Fibroblast of lung (primary cell): ENCODE measurements around the gene SLC51B. TPM values are rescaled to one million over a fixed set of nuclear protein-coding genes. Genes with fewer than 3 reads are reported as not detected.

Experiments used
- DNase-seq, 2 donors: peaks; one replicate each; pipeline versions ENCODE4 v3.0.0 to v3.0.0-alpha.2; 2010; ENCODE audit warnings: low read depth in 2 of 2
- H2AFZ ChIP-seq: 2 replicates; pipeline ENCODE4 v1.5.1; 2012; ENCODE audit warnings: low read length, control low read depth, inconsistent platforms
- H3K27ac ChIP-seq: 2 replicates; pipeline ENCODE4 v1.5.1; 2011; ENCODE audit warnings: low read length, control low read depth; ENCODE audit not compliant: insufficient read depth
- H3K27me3 ChIP-seq: 2 replicates; pipeline ENCODE4 v1.5.1; 2011; ENCODE audit warnings: mild to moderate bottlenecking, low read length; ENCODE audit not compliant: control insufficient read depth, insufficient read depth
- H3K36me3 ChIP-seq: 2 replicates; pipeline ENCODE4 v1.5.1; 2011; ENCODE audit warnings: low read length; ENCODE audit not compliant: control insufficient read depth, insufficient read depth
- H3K4me1 ChIP-seq: 2 replicates; pipeline ENCODE4 v1.5.1; 2011; ENCODE audit warnings: low read length; ENCODE audit not compliant: control insufficient read depth, insufficient read depth; ENCODE audit errors: extremely low read depth
- H3K4me2 ChIP-seq: 2 replicates; pipeline ENCODE4 v1.5.1; 2011; ENCODE audit warnings: low read length, control low read depth; ENCODE audit not compliant: insufficient read depth; ENCODE audit errors: extremely low read depth
- H3K4me3 ChIP-seq, 4 experiments: fragments of 200-600 bp in 1 of 4; sonication (generic) in 1 of 4; replicated peaks in 1 of 4; 2 replicates each; pipeline ENCODE4 v1.5.1; 2011 to 2016; ENCODE audit warnings: low read length in 4 of 4, low read depth in 3 of 4, mild to moderate bottlenecking in 3 of 4, control low read depth in 2 of 4, inconsistent platforms in 1 of 4, mixed read lengths in 1 of 4; ENCODE audit not compliant: insufficient read depth in 1 of 4; ENCODE audit errors: control extremely low read depth in 1 of 4
- H3K79me2 ChIP-seq: 2 replicates; pipeline ENCODE4 v1.5.1; 2012; ENCODE audit warnings: mild to moderate bottlenecking, low read length, inconsistent platforms; ENCODE audit not compliant: control insufficient read depth, insufficient read depth
- H3K9ac ChIP-seq: 2 replicates; pipeline ENCODE4 v1.5.1; 2011; ENCODE audit warnings: mild to moderate bottlenecking, low read length, control low read depth; ENCODE audit not compliant: insufficient read depth
- H3K9me3 ChIP-seq: 2 replicates; pipeline ENCODE4 v1.5.1; 2012; ENCODE audit warnings: low read depth, low read length; ENCODE audit not compliant: control insufficient read depth, insufficient read depth
- H4K20me1 ChIP-seq: 2 replicates; pipeline ENCODE4 v1.5.1; 2011; ENCODE audit warnings: low read length; ENCODE audit not compliant: control insufficient read depth, insufficient read depth; ENCODE audit errors: extremely low read depth
- EZH2 ChIP-seq: IDR thresholded peaks from 2 replicates; pipeline ENCODE4 v1.5.1; 2012; ENCODE audit warnings: low read length, control low read depth, mild to moderate bottlenecking; ENCODE audit errors: missing control alignments
- polyA plus RNA-seq, 2 donors: library from polyadenylated mRNA; depleted of rRNA in 1 of 2; stranded (reverse) in 1 of 2; unstranded in 1 of 2; fragments of >200 nt; gene quantifications; 2 replicates each; pipeline ENCODE4 v1.2.1, GENCODE V29; 2011 to 2012; ENCODE audit warnings: missing spikeins in 1 of 2
- total RNA-seq: library from RNA; depleted of rRNA; stranded (reverse); fragments of >200 nt; gene quantifications from 2 replicates; pipeline ENCODE4 v1.2.1, GENCODE V29; 2014
- TF ChIP-seq, protein P1 (sequence below), 2 donors: IDR thresholded peaks in 1 of 2; conservative IDR thresholded peaks in 1 of 2; 1 replicate in 1 of 2; 2 replicates in 1 of 2; pipeline ENCODE4 v1.5.1; 2011 to 2012; ENCODE audit warnings: low read length in 2 of 2, control low read depth in 1 of 2, inconsistent platforms in 1 of 2, low read depth in 1 of 2, mild to moderate bottlenecking in 1 of 2

Gene SLC51B
- total and polyA plus RNA-seq, 2 donors (not counting 1 experiment from before 2014, with no cell fraction given): 0.66 to 0.98 TPM

DNA sequence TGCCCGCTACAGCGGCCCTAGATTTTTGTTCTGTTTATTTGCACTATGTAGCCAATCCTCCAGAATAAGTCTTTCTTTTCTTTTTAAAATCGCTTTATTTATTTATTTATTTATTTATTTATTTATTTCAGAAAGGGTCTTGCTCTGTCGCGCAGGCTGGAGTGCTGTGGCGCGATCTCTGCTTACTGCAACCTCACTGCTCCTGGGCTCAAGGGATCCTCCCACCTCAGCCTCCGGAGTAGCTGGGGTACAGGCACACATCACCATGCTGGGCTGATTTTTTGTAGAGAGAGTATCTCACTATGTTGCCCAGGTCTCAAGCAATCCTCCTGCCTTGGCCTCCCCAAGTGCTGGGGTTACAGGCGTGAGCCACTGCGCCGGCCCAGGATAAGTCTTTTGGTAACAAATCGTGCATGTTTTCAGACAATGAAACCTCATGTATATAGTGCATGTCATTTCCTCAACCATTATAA lies 15.4 kb upstream of the SLC51B start:
- Histone ChIP-seq H3K9ac (no peak overlapping the region), H3K79me2 (peaks cover 10% of the 10 kb centered on the region), H3K27me3 (no peaks in the 10 kb centered on the region), H3K4me2 (no peak overlapping the region), H2AFZ (no peak overlapping the region), H4K20me1 (no peaks in the 10 kb centered on the region), H3K4me1 (no peaks in the 10 kb centered on the region), H3K27ac (no peak overlapping the region), H3K9me3 (no peaks in the 10 kb centered on the region), H3K4me3 (peak overlapping the region in 2 of 4 experiments; percentile 89 to 94), H3K36me3 (peaks cover 2% of the 10 kb centered on the region)
- TF ChIP-seq, protein P1, sequence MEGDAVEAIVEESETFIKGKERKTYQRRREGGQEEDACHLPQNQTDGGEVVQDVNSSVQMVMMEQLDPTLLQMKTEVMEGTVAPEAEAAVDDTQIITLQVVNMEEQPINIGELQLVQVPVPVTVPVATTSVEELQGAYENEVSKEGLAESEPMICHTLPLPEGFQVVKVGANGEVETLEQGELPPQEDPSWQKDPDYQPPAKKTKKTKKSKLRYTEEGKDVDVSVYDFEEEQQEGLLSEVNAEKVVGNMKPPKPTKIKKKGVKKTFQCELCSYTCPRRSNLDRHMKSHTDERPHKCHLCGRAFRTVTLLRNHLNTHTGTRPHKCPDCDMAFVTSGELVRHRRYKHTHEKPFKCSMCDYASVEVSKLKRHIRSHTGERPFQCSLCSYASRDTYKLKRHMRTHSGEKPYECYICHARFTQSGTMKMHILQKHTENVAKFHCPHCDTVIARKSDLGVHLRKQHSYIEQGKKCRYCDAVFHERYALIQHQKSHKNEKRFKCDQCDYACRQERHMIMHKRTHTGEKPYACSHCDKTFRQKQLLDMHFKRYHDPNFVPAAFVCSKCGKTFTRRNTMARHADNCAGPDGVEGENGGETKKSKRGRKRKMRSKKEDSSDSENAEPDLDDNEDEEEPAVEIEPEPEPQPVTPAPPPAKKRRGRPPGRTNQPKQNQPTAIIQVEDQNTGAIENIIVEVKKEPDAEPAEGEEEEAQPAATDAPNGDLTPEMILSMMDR (conservative IDR thresholded peaks at IDR 0.05 in 1 of 2, IDR thresholded peaks at IDR 0.05 in 1 of 2; ENCODE audit: low read depth in 1 of 2, low read length in 2 of 2): no peak
- TF ChIP-seq EZH2: no peak
- no peak for DNase-seq

DNA sequence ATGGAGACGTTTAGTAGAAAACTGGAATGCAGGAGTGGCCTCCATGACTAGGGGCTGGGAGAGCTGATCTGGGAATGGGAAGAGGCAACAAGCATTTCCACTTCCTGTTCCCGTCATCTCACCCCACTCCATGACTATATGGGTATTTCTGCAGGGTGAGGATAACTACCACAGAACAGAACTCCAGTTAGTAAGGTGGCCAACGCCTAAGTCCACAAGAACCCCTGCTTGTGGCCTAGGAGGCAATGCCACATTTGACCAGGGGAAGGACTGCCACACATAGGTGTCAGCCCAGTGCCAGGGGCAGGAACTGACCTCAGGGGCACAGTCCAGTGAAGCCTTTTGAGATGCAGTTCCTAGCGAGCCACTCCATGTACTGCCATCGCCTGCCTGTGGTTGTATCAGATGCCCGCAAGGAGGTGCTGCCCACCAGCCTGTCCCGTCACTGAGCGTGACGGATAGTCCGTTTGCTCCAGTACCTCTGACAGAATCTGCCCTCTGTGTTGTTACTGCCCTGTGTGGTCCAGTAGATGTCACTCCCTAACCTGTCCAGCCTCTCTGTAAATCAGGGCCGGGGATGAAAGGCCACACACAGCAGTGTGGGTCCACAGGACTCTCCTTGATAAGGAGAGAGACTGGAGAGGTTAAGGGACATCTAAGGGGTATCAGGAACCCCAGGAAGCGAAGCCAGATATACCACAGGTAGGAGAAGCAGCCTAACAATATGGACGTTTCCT lies 12.2 kb upstream of the SLC51B start:
- Histone ChIP-seq H3K79me2 (peaks cover 8% of the 10 kb centered on the region), H3K9me3 (no peaks in the 10 kb centered on the region), H3K4me1 (no peaks in the 10 kb centered on the region), H3K4me2 (no peak overlapping the region), H4K20me1 (no peaks in the 10 kb centered on the region), H3K27ac (no peak overlapping the region), H3K9ac (no peak overlapping the region), H3K4me3 (no peak overlapping the region), H3K27me3 (no peaks in the 10 kb centered on the region), H3K36me3 (no peaks in the 10 kb centered on the region), H2AFZ (peak overlapping the region; percentile 19)
- peak; percentile 61 to 71 for DNase-seq
- TF ChIP-seq EZH2: no peak
- TF ChIP-seq, protein P1 (conservative IDR thresholded peaks at IDR 0.05 in 1 of 2, IDR thresholded peaks at IDR 0.05 in 1 of 2; ENCODE audit: low read depth in 1 of 2, low read length in 2 of 2): peak; percentile 60 to 77

DNA sequence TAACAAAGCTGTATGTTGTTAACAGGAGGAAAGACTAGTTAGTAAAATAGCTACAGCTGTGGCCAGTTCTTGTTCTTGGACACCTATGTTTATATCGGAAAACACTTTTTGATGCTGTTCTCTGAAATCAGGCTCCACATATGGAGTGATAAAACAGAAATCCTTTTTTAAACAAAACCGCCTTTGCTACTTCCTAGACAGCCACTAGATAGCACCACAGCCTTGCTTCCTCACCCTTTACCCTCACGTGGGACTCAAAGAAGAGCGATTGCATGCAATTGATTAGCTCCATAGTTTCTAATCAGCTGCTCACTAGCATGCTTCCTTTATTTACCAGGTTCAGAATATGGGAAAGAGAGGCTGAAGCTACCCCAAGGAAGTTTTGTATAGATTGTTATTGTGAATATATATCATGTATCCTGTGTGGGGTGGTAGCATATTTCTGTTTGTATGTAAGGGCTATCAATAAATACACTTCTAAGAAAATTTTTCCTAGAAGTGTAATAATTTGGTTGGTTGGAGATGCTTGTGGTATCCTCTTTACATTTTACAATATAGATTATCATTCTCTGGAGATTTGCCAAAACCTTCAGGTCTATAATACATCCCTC lies 11.4 kb upstream of the SLC51B start:
- H3K4me1 ChIP-seq: no peaks in the 10 kb centered on the region
- no peaks in the 10 kb centered on the region for H3K9me3 ChIP-seq
- H3K27ac ChIP-seq: no peak overlapping the region
- H3K36me3 ChIP-seq: no peaks in the 10 kb centered on the region
- DNase-seq: peak; percentile 40 to 76
- TF ChIP-seq EZH2: no peak
- TF ChIP-seq, protein P1 (conservative IDR thresholded peaks at IDR 0.05 in 1 of 2, IDR thresholded peaks at IDR 0.05 in 1 of 2; ENCODE audit: low read depth in 1 of 2, low read length in 2 of 2): peak; percentile 76 to 85
- H4K20me1 ChIP-seq: no peaks in the 10 kb centered on the region
- no peak overlapping the region for H3K9ac ChIP-seq
- H2AFZ ChIP-seq: no peak overlapping the region
- no peak overlapping the region for H3K4me2 ChIP-seq
- no peaks in the 10 kb centered on the region for H3K27me3 ChIP-seq
- peaks cover 4% of the 10 kb centered on the region for H3K79me2 ChIP-seq
- no peak overlapping the region for H3K4me3 ChIP-seq
